Measurements from ENCODE around the gene CDK10.
"Not testable (repeated sequence)": the region's sequence is repeated elsewhere in the genome, so short reads cannot be mapped to it uniquely, and the experiment has no call there.

The CDK10 gene

GRCh38 chr16:89667000-89667399 lies 19.5 kb upstream of the CDK10 start:
- DNase-seq: not testable (repeated sequence)

DNA sequence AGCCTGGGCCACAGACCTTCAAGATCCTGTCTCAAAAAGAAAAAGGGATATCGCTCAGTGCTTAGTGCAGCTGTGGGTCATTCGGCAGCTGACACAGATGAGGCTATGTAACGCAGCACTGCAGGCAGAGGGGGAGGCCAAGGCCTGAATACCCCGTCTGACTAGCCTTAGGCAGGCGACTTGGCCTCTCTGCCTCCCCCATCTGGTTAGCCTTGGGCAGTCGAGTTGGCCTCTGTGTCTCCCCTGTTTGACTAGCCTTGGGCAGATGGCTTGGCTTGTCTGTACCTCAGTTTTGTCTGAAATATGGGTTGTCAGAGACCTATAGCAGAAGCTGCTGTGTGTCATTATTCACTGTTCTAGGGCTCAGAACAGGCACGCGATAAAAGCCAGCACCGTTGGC lies 18.9 kb upstream of the CDK10 start:
- ATAC-seq (ENCODE audit: insufficient read depth, low read depth): no peak
- Histone ChIP-seq H4K20me1 (ENCODE audit: insufficient read depth, low read length) (no peaks in the 10 kb centered on the region), H3K36me3 (ENCODE audit: insufficient read depth, low read length) (peaks cover 17% of the 10 kb centered on the region), H3K27ac (ENCODE audit: low read length) (no peak overlapping the region), H3K4me3 (ENCODE audit: low read depth in 1 of 2, low read length in 2 of 2) (no peak overlapping the region), H3K79me2 (ENCODE audit: insufficient read depth, low read length) (no peaks in the 10 kb centered on the region), H3K4me2 (ENCODE audit: insufficient read depth, low read length) (peak overlapping the region; percentile 42; the same call in 1 of the 2 replicates), H3K4me1 (ENCODE audit: insufficient read depth, low read length) (peaks cover 17% of the 10 kb centered on the region), H2AFZ (ENCODE audit: low read depth, low read length) (no peak overlapping the region), H3K9ac (ENCODE audit: low read depth, low read length) (no peak overlapping the region), H3K27me3 (ENCODE audit: insufficient read depth, low read length, poor library complexity) (no peaks in the 10 kb centered on the region), H3K9me3 (ENCODE audit: insufficient read depth, low read length, severe bottlenecking) (no peaks in the 10 kb centered on the region)
- TF ChIP-seq EZH2 (IDR thresholded peaks at IDR 0.05; ENCODE audit: borderline replicate concordance, low read depth, low read length, severe bottlenecking): no peak
- TF ChIP-seq, protein P1, sequence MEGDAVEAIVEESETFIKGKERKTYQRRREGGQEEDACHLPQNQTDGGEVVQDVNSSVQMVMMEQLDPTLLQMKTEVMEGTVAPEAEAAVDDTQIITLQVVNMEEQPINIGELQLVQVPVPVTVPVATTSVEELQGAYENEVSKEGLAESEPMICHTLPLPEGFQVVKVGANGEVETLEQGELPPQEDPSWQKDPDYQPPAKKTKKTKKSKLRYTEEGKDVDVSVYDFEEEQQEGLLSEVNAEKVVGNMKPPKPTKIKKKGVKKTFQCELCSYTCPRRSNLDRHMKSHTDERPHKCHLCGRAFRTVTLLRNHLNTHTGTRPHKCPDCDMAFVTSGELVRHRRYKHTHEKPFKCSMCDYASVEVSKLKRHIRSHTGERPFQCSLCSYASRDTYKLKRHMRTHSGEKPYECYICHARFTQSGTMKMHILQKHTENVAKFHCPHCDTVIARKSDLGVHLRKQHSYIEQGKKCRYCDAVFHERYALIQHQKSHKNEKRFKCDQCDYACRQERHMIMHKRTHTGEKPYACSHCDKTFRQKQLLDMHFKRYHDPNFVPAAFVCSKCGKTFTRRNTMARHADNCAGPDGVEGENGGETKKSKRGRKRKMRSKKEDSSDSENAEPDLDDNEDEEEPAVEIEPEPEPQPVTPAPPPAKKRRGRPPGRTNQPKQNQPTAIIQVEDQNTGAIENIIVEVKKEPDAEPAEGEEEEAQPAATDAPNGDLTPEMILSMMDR (IDR thresholded peaks at IDR 0.05; ENCODE audit: borderline replicate concordance, extremely low read depth, low read length, poor library complexity, severe bottlenecking): no peak
- no peak for DNase-seq

More at GRCh38 chr16:89667000-89667399, 19.5 kb upstream of the CDK10 start:
- H2AFZ ChIP-seq (ENCODE audit: low read depth, low read length); H3K4me2 ChIP-seq (ENCODE audit: insufficient read depth, low read length); H3K9me3 ChIP-seq (ENCODE audit: insufficient read depth, low read length, severe bottlenecking); ATAC-seq (ENCODE audit: insufficient read depth, low read depth); H3K4me3 ChIP-seq (ENCODE audit: low read depth in 1 of 2, low read length in 2 of 2); H4K20me1 ChIP-seq (ENCODE audit: insufficient read depth, low read length); H3K27ac ChIP-seq (ENCODE audit: low read length); H3K9ac ChIP-seq (ENCODE audit: low read depth, low read length); H3K79me2 ChIP-seq (ENCODE audit: insufficient read depth, low read length); H3K27me3 ChIP-seq (ENCODE audit: insufficient read depth, low read length, poor library complexity): not testable (repeated sequence)
- TF ChIP-seq, protein P1 (IDR thresholded peaks at IDR 0.05; ENCODE audit: borderline replicate concordance, extremely low read depth, low read length, poor library complexity, severe bottlenecking): peak; percentile 38
- Histone ChIP-seq H3K4me1 (ENCODE audit: insufficient read depth, low read length) (peaks cover 17% of the 10 kb centered on the region), H3K36me3 (ENCODE audit: insufficient read depth, low read length) (peaks cover 22% of the 10 kb centered on the region)

DNA sequence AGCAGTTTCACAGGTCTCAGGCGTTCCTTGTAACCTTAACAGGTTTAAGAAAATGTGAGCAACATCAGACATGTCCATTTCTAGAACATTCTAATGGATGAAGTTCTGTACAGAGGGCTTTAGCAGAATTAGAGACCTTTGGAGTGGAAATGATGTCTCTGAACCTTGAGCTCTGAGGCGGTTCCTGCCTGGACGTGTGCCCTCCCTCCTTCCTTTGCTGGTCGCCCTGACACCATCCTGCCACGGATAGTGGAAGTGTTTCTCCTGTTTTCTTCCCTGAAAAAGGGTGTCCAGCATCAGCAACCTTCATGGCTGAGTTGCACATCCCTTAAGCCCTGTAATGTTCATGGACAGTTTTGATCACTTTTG lies 17.7 kb upstream of the CDK10 start:
- DNase-seq (no peak), ATAC-seq (ENCODE audit: insufficient read depth, low read depth) (no peak)
- H3K36me3 ChIP-seq (ENCODE audit: insufficient read depth, low read length): peaks cover 6% of the 10 kb centered on the region
- H3K4me3 ChIP-seq (ENCODE audit: low read depth in 1 of 2, low read length in 2 of 2): peak overlapping the region in 1 of 2 experiments; percentile 32; a peak in 2 of 4 replicates
- peak overlapping the region; percentile 49 for H3K27ac ChIP-seq (ENCODE audit: low read length)
- peak overlapping the region; percentile 42 for H3K4me2 ChIP-seq (ENCODE audit: insufficient read depth, low read length)
- TF ChIP-seq, protein P1 (IDR thresholded peaks at IDR 0.05; ENCODE audit: borderline replicate concordance, extremely low read depth, low read length, poor library complexity, severe bottlenecking): no peak
- TF ChIP-seq EZH2 (IDR thresholded peaks at IDR 0.05; ENCODE audit: borderline replicate concordance, low read depth, low read length, severe bottlenecking): no peak
- H3K4me1 ChIP-seq (ENCODE audit: insufficient read depth, low read length): peaks cover 17% of the 10 kb centered on the region
- peak overlapping the region; percentile 52 for H2AFZ ChIP-seq (ENCODE audit: low read depth, low read length)
- no peaks in the 10 kb centered on the region for H3K27me3 ChIP-seq (ENCODE audit: insufficient read depth, low read length, poor library complexity)
- no peaks in the 10 kb centered on the region for H3K79me2 ChIP-seq (ENCODE audit: insufficient read depth, low read length)
- H3K9ac ChIP-seq (ENCODE audit: low read depth, low read length): peak overlapping the region; percentile 33; the same call in 1 of the 2 replicates
- no peaks in the 10 kb centered on the region for H3K9me3 ChIP-seq (ENCODE audit: insufficient read depth, low read length, severe bottlenecking)
- no peaks in the 10 kb centered on the region for H4K20me1 ChIP-seq (ENCODE audit: insufficient read depth, low read length)

DNA sequence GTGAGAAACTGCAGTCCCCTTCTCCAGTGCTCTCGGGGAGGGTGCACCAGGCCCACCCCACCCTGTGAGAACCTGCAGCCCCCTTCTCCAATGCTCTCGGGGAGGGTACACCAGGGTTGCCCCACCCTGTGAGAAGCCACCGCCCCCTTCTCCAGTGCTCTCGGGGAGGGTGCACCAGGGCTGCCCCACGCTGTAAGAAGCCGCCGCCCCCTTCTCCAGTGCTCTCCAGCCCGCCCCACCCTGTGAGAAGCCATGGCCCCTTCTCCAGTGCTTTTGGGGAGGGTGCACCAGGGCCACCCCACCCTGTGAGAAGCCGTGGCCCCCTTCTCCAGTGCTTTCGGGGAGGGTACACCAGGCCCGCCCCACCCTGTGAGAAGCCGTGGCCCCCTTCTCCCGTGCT lies 16.7 kb upstream of the CDK10 start:
- TF ChIP-seq EZH2 (IDR thresholded peaks at IDR 0.05; ENCODE audit: borderline replicate concordance, low read depth, low read length, severe bottlenecking): no peak
- TF ChIP-seq, protein P1 (IDR thresholded peaks at IDR 0.05; ENCODE audit: borderline replicate concordance, extremely low read depth, low read length, poor library complexity, severe bottlenecking): no peak
- ATAC-seq (ENCODE audit: insufficient read depth, low read depth) (no peak), DNase-seq (no peak)
- Histone ChIP-seq H3K4me1 (ENCODE audit: insufficient read depth, low read length) (peaks cover 17% of the 10 kb centered on the region), H3K27me3 (ENCODE audit: insufficient read depth, low read length, poor library complexity) (no peaks in the 10 kb centered on the region), H3K9me3 (ENCODE audit: insufficient read depth, low read length, severe bottlenecking) (no peaks in the 10 kb centered on the region), H3K79me2 (ENCODE audit: insufficient read depth, low read length) (no peaks in the 10 kb centered on the region), H4K20me1 (ENCODE audit: insufficient read depth, low read length) (no peaks in the 10 kb centered on the region), H3K36me3 (ENCODE audit: insufficient read depth, low read length) (no peaks in the 10 kb centered on the region), H3K27ac (ENCODE audit: low read length) (no peak overlapping the region), H2AFZ (ENCODE audit: low read depth, low read length) (no peak overlapping the region), H3K4me2 (ENCODE audit: insufficient read depth, low read length) (no peak overlapping the region), H3K4me3 (ENCODE audit: low read depth in 1 of 2, low read length in 2 of 2) (no peak overlapping the region), H3K9ac (ENCODE audit: low read depth, low read length) (no peak overlapping the region)
